ENCODE results near the gene TMEM231. TPM values are rescaled to one million over a fixed set of nuclear protein-coding genes. Genes with fewer than 3 reads are reported as not detected.

TMEM231 gene
- total RNA-seq, 1 experiment from 2014 or later = 3.4 TPM

DNA sequence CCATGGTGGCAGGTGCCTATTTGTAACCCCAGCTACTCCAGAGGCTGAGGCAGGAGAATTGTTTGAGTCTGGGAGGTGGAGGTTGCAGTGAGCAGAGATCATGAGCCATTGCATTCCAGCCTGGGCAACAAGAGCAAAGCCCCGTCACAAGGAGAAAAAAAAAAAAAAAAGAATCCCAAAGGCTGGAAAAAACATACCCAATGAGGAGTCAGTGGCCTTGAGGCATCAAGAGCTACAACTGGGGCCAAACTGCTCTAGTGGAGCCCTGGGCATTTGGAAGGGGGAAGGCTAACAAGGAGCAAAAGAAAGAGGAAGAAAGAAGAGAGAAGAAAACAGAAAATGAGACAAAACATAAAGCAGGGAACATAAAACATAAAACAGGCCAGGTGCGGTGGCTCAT lies 67.7 kb downstream of the TMEM231 start:
- Histone ChIP-seq H3K4me1 (ENCODE audit: insufficient read depth, low read length) (no peaks in the 10 kb centered on the region), H3K27me3 (ENCODE audit: insufficient read depth, low read length) (no peaks in the 10 kb centered on the region), H3K79me1 (ENCODE audit: insufficient read depth, low read depth, low read length, poor library complexity, severe bottlenecking) (no peaks in the 10 kb centered on the region), H4K5ac (ENCODE audit: insufficient read length, low read depth, low read length) (no peak overlapping the region), H3K4me2 (ENCODE audit: insufficient read depth, insufficient read length, low read length) (no peak overlapping the region), H3K18ac (ENCODE audit: insufficient read length, low read depth, low read length) (no peak overlapping the region), H2AFZ (ENCODE audit: low read length) (no peak overlapping the region), H2BK5ac (ENCODE audit: insufficient read length, low read length) (no peak overlapping the region), H2BK12ac (ENCODE audit: insufficient read length, low read depth, low read length) (no peak overlapping the region), H3K14ac (ENCODE audit: insufficient read depth, low read length) (no peak overlapping the region), H3K9ac (ENCODE audit: extremely low read depth, insufficient read length, low read length) (no peak overlapping the region), H2AK5ac (ENCODE audit: insufficient read length, low read length) (no peak overlapping the region), H3K4ac (ENCODE audit: low read depth, low read length) (no peak overlapping the region), H4K8ac (replicated peaks; ENCODE audit: insufficient read length, low read depth, low read length) (no peak overlapping the region), H4K91ac (ENCODE audit: insufficient read length, low read depth, low read length) (no peak overlapping the region), H2BK15ac (ENCODE audit: low read depth, low read length) (no peak overlapping the region), H4K20me1 (ENCODE audit: control insufficient read depth, insufficient read depth, insufficient read length) (no peaks in the 10 kb centered on the region), H3T11ph (ENCODE audit: low read length) (no peak overlapping the region), H3K9me3 (ENCODE audit: control insufficient read depth, low read depth, low read length) (no peaks in the 10 kb centered on the region), H2BK20ac (ENCODE audit: low read depth, low read length, poor library complexity, severe bottlenecking) (no peak overlapping the region), H3K23me2 (ENCODE audit: insufficient read length, low read depth, low read length, poor library complexity, severe bottlenecking) (peaks cover 2% of the 10 kb centered on the region), H3K79me2 (ENCODE audit: insufficient read depth, low read length) (no peaks in the 10 kb centered on the region), H2BK120ac (ENCODE audit: low read depth, low read length, poor library complexity, severe bottlenecking) (no peak overlapping the region), H3K27ac (ENCODE audit: insufficient read length, low read depth, low read length) (no peak overlapping the region), H3K23ac (ENCODE audit: insufficient read length, low read depth, low read length) (no peak overlapping the region), H3K56ac (ENCODE audit: insufficient read length, low read depth, low read length) (no peak overlapping the region)
- WGBS (ENCODE audit: extremely low coverage, insufficient read length, low lambda C conversion rate) = no CpG with 5 or more reads among the region's 2 CpGs
- Mint-ChIP-seq H3K9me3 (no peaks in the 10 kb centered on the region; a peak in 1 of 5 replicates), H3K27me3 (ENCODE audit: low read depth) (no peaks in the 10 kb centered on the region), H3K36me3 (ENCODE audit: insufficient read depth in 1 of 3, low read depth in 3 of 3) (peaks cover 6 to 26% (median 21%) of the 10 kb centered on the region in 3 experiments; a peak in 6 of 7 replicates), H3K4me1 (peaks cover 6 to 22% of the 10 kb centered on the region in 2 experiments; a peak in 3 of 4 replicates), H3K27ac (0 out of 7 replicates have a peak overlapping the region, but pooled peaks of 1 of the 3 experiments have one; percentile 9), H3K4me3 (no peak overlapping the region)
- TF ChIP-seq, protein P1, sequence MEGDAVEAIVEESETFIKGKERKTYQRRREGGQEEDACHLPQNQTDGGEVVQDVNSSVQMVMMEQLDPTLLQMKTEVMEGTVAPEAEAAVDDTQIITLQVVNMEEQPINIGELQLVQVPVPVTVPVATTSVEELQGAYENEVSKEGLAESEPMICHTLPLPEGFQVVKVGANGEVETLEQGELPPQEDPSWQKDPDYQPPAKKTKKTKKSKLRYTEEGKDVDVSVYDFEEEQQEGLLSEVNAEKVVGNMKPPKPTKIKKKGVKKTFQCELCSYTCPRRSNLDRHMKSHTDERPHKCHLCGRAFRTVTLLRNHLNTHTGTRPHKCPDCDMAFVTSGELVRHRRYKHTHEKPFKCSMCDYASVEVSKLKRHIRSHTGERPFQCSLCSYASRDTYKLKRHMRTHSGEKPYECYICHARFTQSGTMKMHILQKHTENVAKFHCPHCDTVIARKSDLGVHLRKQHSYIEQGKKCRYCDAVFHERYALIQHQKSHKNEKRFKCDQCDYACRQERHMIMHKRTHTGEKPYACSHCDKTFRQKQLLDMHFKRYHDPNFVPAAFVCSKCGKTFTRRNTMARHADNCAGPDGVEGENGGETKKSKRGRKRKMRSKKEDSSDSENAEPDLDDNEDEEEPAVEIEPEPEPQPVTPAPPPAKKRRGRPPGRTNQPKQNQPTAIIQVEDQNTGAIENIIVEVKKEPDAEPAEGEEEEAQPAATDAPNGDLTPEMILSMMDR (conservative IDR thresholded peaks at IDR 0.05) = no peak
- no peak for DNase-seq

Other genes with a start within 250 kb of the TMEM231 start
- gene CFDP1, start 122.7 kb downstream of the TMEM231 start, total RNA-seq (2021) = 89.1 and 89.2 TPM in 2 replicates
- gene TMEM170A, start 91.6 kb downstream of the TMEM231 start, total RNA-seq (2021) = 43.4 and 46.8 TPM in 2 replicates
- gene CHST6, start 60.8 kb downstream of the TMEM231 start, total RNA-seq (2021) = 20.7 and 20.8 TPM in 2 replicates
- 0.11 TPM in 1 of 2 replicates, not detected in the other for gene CHST5, start 20.1 kb downstream of the TMEM231 start, total RNA-seq (2021)
- 60.5 and 62.6 TPM in 2 replicates for gene GABARAPL2, start 10.1 kb upstream of the TMEM231 start, total RNA-seq (2021)
- gene ADAT1, start 67.0 kb upstream of the TMEM231 start, total RNA-seq (2021) = 42.4 and 54.2 TPM in 2 replicates
- gene KARS1, start 91.4 kb upstream of the TMEM231 start, total RNA-seq (2021) = 181 and 183 TPM in 2 replicates
- gene TERF2IP, start 91.5 kb upstream of the TMEM231 start, total RNA-seq (2021) = 15.6 and 15.9 TPM in 2 replicates
- not detected in 2 replicates for gene CPHXL2, start 120.8 kb upstream of the TMEM231 start, total RNA-seq (2021)
- not detected in 2 replicates for gene DUXB, start 145.2 kb upstream of the TMEM231 start, total RNA-seq (2021)
- not detected in 2 replicates for gene CPHXL, start 170.2 kb upstream of the TMEM231 start, total RNA-seq (2021)